PC-9 (cell line): ENCODE measurements around the gene KCNA5.

ENCODE experiments used
- CTCF ChIP-seq: fragments of 200-600 bp; sonication (generic); conservative IDR thresholded peaks from 2 replicates; pipeline ENCODE4 v1.6.1; 2017; ENCODE audit warnings: mixed run types, antibody characterized with exemption, mild to moderate bottlenecking, moderate library complexity
- EZH2 ChIP-seq: fragments of 200-600 bp; sonication (generic); IDR thresholded peaks from 2 replicates; pipeline ENCODE4 v1.8.0; 2017; ENCODE audit warnings: antibody characterized with exemption, low read depth

- no peak for TF ChIP-seq EZH2
- TF ChIP-seq CTCF, result no peak
Observed at GRCh38 chr12:5085896-5086295, 42.2 kb downstream of the KCNA5 start.
